H1 (cell line): ENCODE measurements around the gene SSR1. TPM values are rescaled to one million over a fixed set of nuclear protein-coding genes. Genes with fewer than 3 reads are reported as not detected.

Experiments used
- CTCF ChIA-PET: fragments of 300-600 bp; sonication (Branson Sonifier 250); formaldehyde crosslinking; loops from one replicate; lab custom pipeline; 2021; ENCODE audit not compliant: partially characterized antibody; lab: Charles Lee
- POLR2A ChIA-PET: fragments of 300-600 bp; sonication (Branson Sonifier 250); formaldehyde crosslinking; loops from one replicate; lab custom pipeline; 2021; ENCODE audit warnings: inconsistent platforms; ENCODE audit not compliant: partially characterized antibody; lab: Charles Lee
- DNase-seq, 2 experiments: peaks; one replicate each; pipeline versions ENCODE4 v3.0.0 to v3.0.0-alpha.2; 2010 to 2022; ENCODE audit warnings: low spot score in 2 of 2, low read depth in 1 of 2, mixed read lengths in 1 of 2
- FAIRE-seq: peaks from 2 replicates; lab custom pipeline; 2011; peaks lifted over from hg19 to GRCh38; lab: Jason Lieb, UNC
- H2AFZ ChIP-seq: 2 replicates; pipeline ENCODE4 v1.8.1; 2012; ENCODE audit warnings: low read length, inconsistent platforms
- H2AK5ac ChIP-seq: 2 replicates; pipeline ENCODE4 v1.6.1; 2013; ENCODE audit warnings: low read depth, low read length
- H2BK120ac ChIP-seq: replicated peaks from 2 replicates; pipeline ENCODE3; 2013; ENCODE audit warnings: low read depth, low read length, inconsistent platforms
- H2BK12ac ChIP-seq: 2 replicates; pipeline ENCODE4 v1.6.1; 2013; ENCODE audit warnings: low read depth, low read length
- H2BK15ac ChIP-seq: 2 replicates; pipeline ENCODE4 v1.6.1; 2013; ENCODE audit warnings: low read length
- H2BK20ac ChIP-seq: 2 replicates; pipeline ENCODE4 v1.6.1; 2013; ENCODE audit warnings: low read length
- H2BK5ac ChIP-seq: 2 replicates; pipeline ENCODE4 v1.6.1; 2013; ENCODE audit warnings: low read depth, low read length
- H3K14ac ChIP-seq: 2 replicates; pipeline ENCODE4 v1.6.1; 2013; ENCODE audit warnings: inconsistent platforms; ENCODE audit not compliant: insufficient read length
- H3K18ac ChIP-seq: 2 replicates; pipeline ENCODE4 v1.6.1; 2013; ENCODE audit warnings: low read length; ENCODE audit errors: extremely low read depth
- H3K23ac ChIP-seq: 2 replicates; pipeline ENCODE4 v1.6.1; 2013; ENCODE audit warnings: inconsistent platforms; ENCODE audit not compliant: insufficient read length
- H3K23me2 ChIP-seq: 2 replicates; pipeline ENCODE4 v1.6.1; 2013; ENCODE audit warnings: low read depth, low read length
- H3K27ac ChIP-seq: 2 replicates; pipeline ENCODE4 v1.6.1; 2011; ENCODE audit warnings: low read depth, low read length, inconsistent platforms
- H3K27me3 ChIP-seq, 4 experiments: replicated peaks in 1 of 4; 1 replicate in 1 of 4; 2 replicates in 3 of 4; pipeline versions ENCODE4 v1.6.1 to v1.8.1; 2011 to 2013; ENCODE audit warnings: low read length in 3 of 4, mild to moderate bottlenecking in 3 of 4, inconsistent platforms in 2 of 4, mixed read lengths in 2 of 4, moderate library complexity in 1 of 4; ENCODE audit not compliant: control insufficient read depth in 3 of 4, insufficient read depth in 3 of 4; ENCODE audit errors: extremely low read depth in 1 of 4
- H3K36me3 ChIP-seq, 4 experiments: 2 replicates each; pipeline versions ENCODE4 v1.6.1 to v1.8.1; 2011 to 2013; ENCODE audit warnings: mild to moderate bottlenecking in 4 of 4, low read length in 3 of 4, moderate library complexity in 2 of 4, control low read depth in 1 of 4, inconsistent platforms in 1 of 4; ENCODE audit not compliant: insufficient read depth in 4 of 4, control insufficient read depth in 2 of 4
- H3K4ac ChIP-seq: replicated peaks from 2 replicates; pipeline ENCODE3; 2013; ENCODE audit warnings: low read length, low read depth, mixed read lengths, inconsistent platforms; ENCODE audit not compliant: insufficient read length
- H3K4me1 ChIP-seq, 4 experiments: replicated peaks in 1 of 4; 1 replicate in 1 of 4; 2 replicates in 3 of 4; pipeline versions ENCODE4 v1.6.1 to v1.8.1; 2011 to 2013; ENCODE audit warnings: low read length in 3 of 4, inconsistent platforms in 2 of 4, mixed read lengths in 1 of 4; ENCODE audit not compliant: insufficient read depth in 4 of 4, control insufficient read depth in 3 of 4
- H3K4me2 ChIP-seq, 2 experiments: 2 replicates each; pipeline versions ENCODE4 v1.6.1 to v1.8.1; 2011 to 2013; ENCODE audit warnings: low read depth in 2 of 2, low read length in 2 of 2, control low read depth in 1 of 2, inconsistent platforms in 1 of 2, mild to moderate bottlenecking in 1 of 2; ENCODE audit not compliant: insufficient read depth in 1 of 2
- H3K4me3 ChIP-seq, 4 experiments: fragments of 200-600, 300-600 bp in 1 of 4; sonication (generic), shearing (Covaris generic), sonication (Bioruptor Twin) in 1 of 4; 2 replicates each; pipeline versions ENCODE4 v1.5.1 to v1.8.1; 2011 to 2016; ENCODE audit warnings: low read length in 4 of 4, low read depth in 3 of 4, control low read depth in 2 of 4, inconsistent platforms in 2 of 4, mild to moderate bottlenecking in 2 of 4, mixed read lengths in 1 of 4, moderate library complexity in 1 of 4; ENCODE audit not compliant: insufficient read depth in 2 of 4; ENCODE audit errors: extremely low read depth in 1 of 4
- H3K56ac ChIP-seq: replicated peaks from 2 replicates; pipeline ENCODE3; 2013; ENCODE audit warnings: low read depth, mild to moderate bottlenecking, mixed read lengths, low read length, inconsistent platforms; ENCODE audit not compliant: insufficient read length
- H3K79me1 ChIP-seq: 2 replicates; pipeline ENCODE4 v1.6.1; 2013; ENCODE audit warnings: low read depth, low read length, control low read depth
- H3K79me2 ChIP-seq, 2 experiments: 2 replicates each; pipeline versions ENCODE4 v1.6.1 to v1.8.1; 2012 to 2013; ENCODE audit warnings: low read length in 2 of 2, mild to moderate bottlenecking in 2 of 2, inconsistent platforms in 1 of 2; ENCODE audit not compliant: insufficient read depth in 2 of 2, control insufficient read depth in 1 of 2
- H3K9ac ChIP-seq, 4 experiments: replicated peaks in 1 of 4; 1 replicate in 1 of 4; 2 replicates in 3 of 4; pipeline versions ENCODE4 v1.6.1 to v1.8.1; 2011 to 2013; ENCODE audit warnings: low read depth in 3 of 4, low read length in 3 of 4, control low read depth in 2 of 4, mild to moderate bottlenecking in 2 of 4, moderate library complexity in 2 of 4, inconsistent platforms in 1 of 4; ENCODE audit errors: extremely low read depth in 1 of 4
- H3K9me3 ChIP-seq, 2 experiments: 2 replicates each; pipeline versions ENCODE4 v1.6.1 to v1.8.1; 2012 to 2013; ENCODE audit warnings: mild to moderate bottlenecking in 2 of 2, moderate library complexity in 2 of 2, control low read depth in 1 of 2, inconsistent platforms in 1 of 2, low read depth in 1 of 2, low read length in 1 of 2, mixed read lengths in 1 of 2; ENCODE audit not compliant: insufficient read depth in 2 of 2
- H4K20me1 ChIP-seq, 2 experiments: replicated peaks in 1 of 2; 2 replicates each; pipeline versions ENCODE3 to v1.8.1; 2011 to 2013; ENCODE audit warnings: inconsistent platforms in 2 of 2, low read length in 2 of 2, mild to moderate bottlenecking in 1 of 2; ENCODE audit not compliant: insufficient read depth in 2 of 2, control insufficient read depth in 1 of 2
- H4K5ac ChIP-seq: 2 replicates; pipeline ENCODE4 v1.6.1; 2013; ENCODE audit warnings: low read length, low read depth, mixed read lengths, inconsistent platforms; ENCODE audit not compliant: insufficient read length
- H4K8ac ChIP-seq: 2 replicates; pipeline ENCODE4 v1.8.0; 2013; ENCODE audit warnings: mild to moderate bottlenecking, moderate library complexity, low read length, inconsistent platforms; ENCODE audit not compliant: insufficient read depth; ENCODE audit errors: extremely low read depth
- H4K91ac ChIP-seq: replicated peaks from 2 replicates; pipeline ENCODE3; 2013; ENCODE audit warnings: low read length, mixed read lengths, inconsistent platforms; ENCODE audit not compliant: insufficient read length
- ASH2L ChIP-seq: fragments of 200-600, 300-600 bp; sonication (generic); IDR thresholded peaks from one replicate; pipeline ENCODE4 v1.7.1; 2017; ENCODE audit warnings: low read length
- CEBPB ChIP-seq: IDR thresholded peaks from 2 replicates; pipeline ENCODE4 v1.6.1; 2012; ENCODE audit warnings: low read depth, low read length
- CHD1 ChIP-seq: IDR thresholded peaks from 2 replicates; pipeline ENCODE4 v1.6.1; 2012; ENCODE audit warnings: low read depth, low read length, improper control_type of control experiment
- EP300 ChIP-seq, 2 experiments: IDR thresholded peaks; 1 replicate in 1 of 2; 2 replicates in 1 of 2; pipeline ENCODE4 v1.6.1; 2011 to 2012; ENCODE audit warnings: low read depth in 2 of 2, low read length in 2 of 2, mild to moderate bottlenecking in 2 of 2, borderline replicate concordance in 1 of 2, inconsistent platforms in 1 of 2, moderate library complexity in 1 of 2
- FOSL1 ChIP-seq: IDR thresholded peaks from 2 replicates; pipeline ENCODE4 v1.6.1; 2011; ENCODE audit warnings: mild to moderate bottlenecking, low read depth, low read length, moderate library complexity; ENCODE audit not compliant: insufficient read depth
- GTF2F1 ChIP-seq: IDR thresholded peaks from 2 replicates; pipeline ENCODE4 v1.6.1; 2012; ENCODE audit warnings: low read depth, low read length, improper control_type of control experiment, borderline replicate concordance
- HDAC6 ChIP-seq: IDR thresholded peaks from one replicate; pipeline ENCODE4 v1.7.1; 2012; ENCODE audit warnings: low read depth, mild to moderate bottlenecking, inconsistent platforms, low read length, moderate library complexity
- KDM4A ChIP-seq: IDR thresholded peaks from one replicate; pipeline ENCODE4 v1.7.1; 2012; ENCODE audit warnings: low read depth, mild to moderate bottlenecking, moderate library complexity, low read length, inconsistent platforms; ENCODE audit not compliant: severe bottlenecking
- NANOG ChIP-seq: IDR thresholded peaks from 2 replicates; pipeline ENCODE4 v1.6.1; 2011; ENCODE audit warnings: low read length, low read depth, mild to moderate bottlenecking, inconsistent platforms; ENCODE audit not compliant: insufficient read depth, poor library complexity, severe bottlenecking
- POLR2AphosphoS5 ChIP-seq: IDR thresholded peaks from 2 replicates; pipeline ENCODE4 v1.6.1; 2011; ENCODE audit warnings: low read depth, low read length
- POU5F1 ChIP-seq: IDR thresholded peaks from 2 replicates; pipeline ENCODE4 v1.6.1; 2011; ENCODE audit warnings: low read depth, mild to moderate bottlenecking, low read length, moderate library complexity
- RNF2 ChIP-seq: fragments of 200-900, 300-1000 bp; sonication (generic); IDR thresholded peaks from 2 replicates; pipeline ENCODE4 v1.7.1; 2016; ENCODE audit warnings: borderline replicate concordance, low read depth, mild to moderate bottlenecking, antibody characterized with exemption, low read length; ENCODE audit not compliant: poor library complexity, severe bottlenecking; ENCODE audit errors: missing control alignments
- SIRT6 ChIP-seq: IDR thresholded peaks from one replicate; pipeline ENCODE4 v1.7.1; 2012; ENCODE audit warnings: low read length, inconsistent platforms
- SRF ChIP-seq: IDR thresholded peaks from 2 replicates; pipeline ENCODE4 v1.6.1; 2011; ENCODE audit warnings: mild to moderate bottlenecking, low read depth, low read length, moderate library complexity
- SUZ12 ChIP-seq: fragments of 200-600 bp; sonication (generic); IDR thresholded peaks from 2 replicates; pipeline ENCODE4 v1.6.1; 2012; ENCODE audit warnings: mild to moderate bottlenecking, inconsistent platforms, low read length, moderate library complexity, mixed read lengths
- WGBS, 2 experiments: shearing (Covaris generic) in 1 of 2; methylation state at CpG; one replicate each; pipeline versions ENCODE4 v1.1.6 to v1.1.7; 2013 to 2015; ENCODE audit warnings: low lambda C conversion rate in 2 of 2, mixed read lengths in 2 of 2, inconsistent platforms in 1 of 2, low coverage in 1 of 2, missing lambda C conversion rate in 1 of 2; ENCODE audit not compliant: insufficient replicate concordance in 2 of 2, insufficient coverage in 1 of 2, insufficient read length in 1 of 2; ENCODE audit errors: extremely low coverage in 1 of 2, missing lambda C conversion rate in 1 of 2; 5-methylcytosine and 5-hydroxymethylcytosine counted together
- polyA plus RNA-seq, 7 experiments: library from polyadenylated mRNA; depleted of rRNA in 3 of 7; stranded (reverse) in 5 of 7; unstranded in 2 of 7; fragments of >200 nt in 5 of 7; fragments of 200-250 nt in 2 of 7; gene quantifications; 1 replicate in 5 of 7; 2 replicates in 1 of 7; 4 replicates in 1 of 7; pipeline versions ENCODE4 v1.2.1 to v1.2.3, GENCODE V29; 2011 to 2013; ENCODE audit warnings: missing spikeins in 2 of 7, mixed read lengths in 2 of 7
- total RNA-seq: library from RNA; stranded (reverse); fragmentation: NEBNext Ultra II Directional; extraction: Animal tissue kit (Norgen Biotek cat#: 25700); gene quantifications from 2 replicates; pipeline ENCODE4 v1.2.1, GENCODE V29; 2021

Gene SSR1
- total and polyA plus RNA-seq, 2 of the 8 experiments (the other 6 are each of a cell fraction or from before 2014, with no cell fraction given), result 26.6 to 117 TPM

DNA sequence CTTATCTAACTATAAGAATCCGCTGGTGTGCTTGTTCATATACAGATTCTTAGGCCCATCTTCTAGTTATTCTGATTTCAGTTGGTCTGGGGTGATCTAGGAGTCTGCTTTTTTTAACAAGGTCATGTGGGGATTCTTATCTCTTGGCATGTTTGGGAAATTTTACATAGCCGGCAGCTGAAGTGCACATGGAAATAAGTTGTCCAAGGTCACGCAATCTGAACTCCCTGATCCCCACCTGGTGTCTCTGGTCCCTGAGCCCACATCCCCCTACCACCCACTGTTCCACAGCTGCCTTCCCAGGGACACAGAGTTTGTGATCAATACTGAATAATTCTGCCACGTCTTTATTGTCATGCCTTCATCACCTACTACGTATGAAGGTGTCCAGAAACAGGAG, 90.8 kb downstream of the SSR1 start:
- Histone ChIP-seq H2BK15ac (no peak overlapping the region), H4K8ac (no peak overlapping the region), H3K79me2 (no peaks in the 10 kb centered on the region), H3K4ac (no peak overlapping the region), H4K20me1 (peaks cover 0 to 2% of the 10 kb centered on the region in 2 experiments), H3K14ac (no peak overlapping the region), H2AFZ (no peak overlapping the region), H3K9ac (no peak overlapping the region), H3K23ac (no peak overlapping the region), H4K5ac (no peak overlapping the region), H3K23me2 (no peaks in the 10 kb centered on the region), H3K36me3 (peaks cover 0 to 7% (median 2%) of the 10 kb centered on the region in 4 experiments; a peak in 3 of 8 replicates), H4K91ac (no peak overlapping the region), H3K4me3 (no peak overlapping the region), H3K27ac (no peak overlapping the region), H3K4me2 (no peak overlapping the region), H3K18ac (no peak overlapping the region), H2BK12ac (no peak overlapping the region), H3K79me1 (no peaks in the 10 kb centered on the region), H2BK5ac (no peak overlapping the region), H2AK5ac (no peak overlapping the region), H3K9me3 (no peaks in the 10 kb centered on the region), H3K56ac (no peak overlapping the region), H2BK20ac (no peak overlapping the region), H3K27me3 (no peaks in the 10 kb centered on the region), H3K4me1 (peaks cover 6 to 13% (median 10%) of the 10 kb centered on the region in 4 experiments; a peak in 6 of 7 replicates), H2BK120ac (no peak overlapping the region)
- WGBS, 2 experiments, result 91% methylated on average over 5 of the region's 5 CpGs; no CpG with 5 or more reads in 1 of the 2 experiments
- CTCF ChIA-PET, result interaction anchor here (0.6 kb wide), 1 partner anchor 362 kb away, joined by 3 read pairs; no protein-coding TSS in a partner anchor
- no peak for FAIRE-seq
- POLR2A ChIA-PET, result no interaction called here
- DNase-seq, result no peak
- TF ChIP-seq FOSL1 (no peak), SUZ12 (no peak), POLR2AphosphoS5 (no peak), CHD1 (no peak), NANOG (no peak), RNF2 (no peak), ASH2L (no peak), HDAC6 (no peak), POU5F1 (no peak), CEBPB (no peak), GTF2F1 (no peak), SIRT6 (no peak), SRF (no peak), KDM4A (no peak), EP300 (IDR thresholded peaks at IDR 0.05; ENCODE audit: borderline replicate concordance in 1 of 2, low read depth in 2 of 2, low read length in 2 of 2) (no peak)
